PC-3 (cell line): ENCODE results near the gene FGF13.

ENCODE experiments used
- CTCF ChIP-seq: fragments of 300-600 bp; sonication (generic); conservative IDR thresholded peaks from 2 replicates; pipeline ENCODE4 v1.5.1; 2017; ENCODE audit warnings: antibody characterized with exemption, low read depth, mild to moderate bottlenecking, low read length
- EZH2 ChIP-seq: fragments of 300-600 bp; sonication (generic); IDR thresholded peaks from one replicate; pipeline ENCODE4 v1.6.1; 2017; ENCODE audit warnings: antibody characterized with exemption, mild to moderate bottlenecking, low read length; ENCODE audit not compliant: unreplicated experiment
- EZH2phosphoT487 ChIP-seq: fragments of 300-600 bp; sonication (generic); IDR thresholded peaks from 2 replicates; pipeline ENCODE4 v1.6.1; 2018; ENCODE audit warnings: mild to moderate bottlenecking, antibody characterized with exemption, low read length, borderline replicate concordance

GRCh38 chrX:138683600-138683999 lies 27.9 kb downstream of the FGF13 start:
- TF ChIP-seq CTCF: no peak
- TF ChIP-seq EZH2: no peak
- TF ChIP-seq EZH2phosphoT487: no peak
